Stimulated activated CD4-positive, alpha-beta T cell treated with anti-CD3 and anti-CD28 coated beads, Interleukin-4, amount 100 ng/mL, for 1 hour (primary cell): Measurements from ENCODE around the gene SCAMP4.
"Not testable (repeated sequence)": the region's sequence is repeated elsewhere in the genome, so short reads cannot be mapped to it uniquely, and the experiment has no call there.

Experiments
- DNase-seq: peaks from one replicate; pipeline ENCODE4 v3.0.0-alpha.2; 2020

SCAMP4 gene

GRCh38 chr19:1884291-1884718, 20.9 kb upstream of the SCAMP4 start:
- DNase-seq: no peak

- no peak for DNase-seq
Measured at GRCh38 chr19:1884719-1885334, 20.4 kb upstream of the SCAMP4 start.

GRCh38 chr19:1885398-1886119, 19.6 kb upstream of the SCAMP4 start, which contains the start of gene ABHD17A:
TSS of gene ABHD17A (minus strand) at chr19:1885496. CDS start at chr19:1881566, 3,930 bp downstream.
- DNase-seq: peak; percentile 96

- not testable (repeated sequence) for DNase-seq
Measured at GRCh38 chr19:1886360-1886759, 18.8 kb upstream of the SCAMP4 start.

- DNase-seq: no peak
Measured at GRCh38 chr19:1888385-1888784, 16.8 kb upstream of the SCAMP4 start.

GRCh38 chr19:1889907-1890306, 15.3 kb upstream of the SCAMP4 start:
- DNase-seq: no peak

- no peak for DNase-seq
Measured at GRCh38 chr19:1893791-1894190, 11.4 kb upstream of the SCAMP4 start.

GRCh38 chr19:1896508-1896907, 8.7 kb upstream of the SCAMP4 start:
- no peak for DNase-seq

GRCh38 chr19:1901940-1902404, 3.2 kb upstream of the SCAMP4 start:
- no peak for DNase-seq

GRCh38 chr19:1902923-1903322, 2.3 kb upstream of the SCAMP4 start:
- no peak for DNase-seq

GRCh38 chr19:1904860-1905109, 414 bp upstream of the SCAMP4 start:
- no peak for DNase-seq

GRCh38 chr19:1905863-1906375, 720 bp downstream of the SCAMP4 start:
- no peak for DNase-seq

- DNase-seq: no peak
Measured at GRCh38 chr19:1906985-1907562, 1.9 kb downstream of the SCAMP4 start.

- DNase-seq: no peak
Measured at GRCh38 chr19:1907563-1908363, 2.6 kb downstream of the SCAMP4 start.

- DNase-seq: no peak
Measured at GRCh38 chr19:1908364-1908678, 3.1 kb downstream of the SCAMP4 start.

GRCh38 chr19:1909761-1910080, 4.5 kb downstream of the SCAMP4 start:
- no peak for DNase-seq

- no peak for DNase-seq
Measured at GRCh38 chr19:1910177-1910576, 5.0 kb downstream of the SCAMP4 start.

GRCh38 chr19:1911098-1911497, 5.9 kb downstream of the SCAMP4 start:
- no peak for DNase-seq

- DNase-seq: no peak
Measured at GRCh38 chr19:1911995-1912394, 6.8 kb downstream of the SCAMP4 start.

- DNase-seq: no peak
Measured at GRCh38 chr19:1912760-1913505, 7.7 kb downstream of the SCAMP4 start.

- DNase-seq: no peak
Measured at GRCh38 chr19:1913781-1914577, 8.8 kb downstream of the SCAMP4 start.

GRCh38 chr19:1914826-1915341, 9.7 kb downstream of the SCAMP4 start:
- DNase-seq: no peak
